ENCODE results near the gene ST6GAL1.
A peak's percentile ranks its signal among the peaks of the same experiment; 100 is the strongest.

The ST6GAL1 gene

DNA sequence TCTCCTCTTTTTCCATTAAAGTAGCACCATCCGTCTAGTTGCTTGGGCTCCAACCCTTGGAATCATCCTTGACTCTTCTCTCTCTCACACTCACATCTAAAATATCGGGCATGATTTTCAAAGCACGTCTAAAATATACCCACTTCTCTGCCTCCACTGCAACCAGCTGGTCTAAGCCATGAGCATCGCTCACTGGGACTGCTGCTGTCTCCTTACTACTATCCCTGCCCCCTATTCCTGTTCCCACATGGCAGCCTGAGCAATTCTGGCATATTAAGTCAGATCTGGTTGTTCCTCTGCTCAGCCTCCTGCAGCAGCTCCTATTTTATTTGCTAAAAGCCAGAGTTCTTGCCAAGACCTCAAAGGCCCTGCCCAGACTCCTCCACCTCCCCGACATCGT is 53.7 kb downstream of the ST6GAL1 start:
- peak overlapping the region in 1 of 2 donors; percentile 29 for H3K27ac ChIP-seq
- no peaks in the 10 kb centered on the region for H3K27me3 ChIP-seq
- peaks cover 0 to 29% (median 7%) of the 10 kb centered on the region in 4 donors for H3K4me1 ChIP-seq
- no peak overlapping the region for H3K4me3 ChIP-seq
- H3K9me3 ChIP-seq = no peaks in the 10 kb centered on the region
- H3K36me3 ChIP-seq = peaks cover 0 to 13% (median 5%) of the 10 kb centered on the region in 3 donors
- DNase-seq = no peak
- intact Hi-C loops (cut with DNase I; ENCODE audit: low total_unique reads) = no loop called here
- TF ChIP-seq CTCF (IDR thresholded peaks at IDR 0.05) = no peak

GRCh38 chr3:186985661-186986364 is 55.5 kb downstream of the ST6GAL1 start:
- no peak for DNase-seq
- no peak for TF ChIP-seq CTCF (IDR thresholded peaks at IDR 0.05)
- H3K4me1 ChIP-seq = peaks cover 0 to 29% (median 7%) of the 10 kb centered on the region in 4 donors
- H3K27ac ChIP-seq = peak overlapping the region; percentile 29 to 32
- H3K27me3 ChIP-seq = no peaks in the 10 kb centered on the region
- intact Hi-C loops (cut with DNase I; ENCODE audit: low total_unique reads) = no loop called here
- H3K4me3 ChIP-seq = no peak overlapping the region
- H3K36me3 ChIP-seq = peaks cover 0 to 13% (median 0%) of the 10 kb centered on the region in 3 donors
- H3K9me3 ChIP-seq = no peaks in the 10 kb centered on the region

DNA sequence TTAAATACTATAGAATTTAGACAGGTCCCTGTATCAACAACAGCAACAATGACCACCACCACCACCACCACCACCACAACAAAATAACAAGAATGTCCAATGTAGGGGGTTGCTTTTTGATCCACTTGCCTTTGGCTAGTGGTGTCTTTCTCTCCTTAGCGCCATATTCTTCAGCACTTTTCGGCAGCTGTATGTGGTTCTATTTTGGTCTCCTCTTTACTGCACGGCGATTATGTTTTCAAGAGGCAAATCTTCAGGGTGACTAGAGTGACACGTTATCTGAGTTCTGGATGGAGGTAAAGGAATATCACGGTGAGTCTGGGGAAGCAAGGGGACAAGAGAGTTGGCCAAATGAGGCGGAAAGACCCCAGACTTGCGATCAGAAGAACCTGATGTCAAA is 56.1 kb downstream of the ST6GAL1 start:
- no peak overlapping the region for H3K4me3 ChIP-seq
- TF ChIP-seq CTCF (IDR thresholded peaks at IDR 0.05) = no peak
- H3K27ac ChIP-seq = peak overlapping the region; percentile 29 to 32
- no peaks in the 10 kb centered on the region for H3K9me3 ChIP-seq
- no peaks in the 10 kb centered on the region for H3K27me3 ChIP-seq
- DNase-seq = no peak
- intact Hi-C loops (cut with DNase I; ENCODE audit: low total_unique reads) = no loop called here
- H3K36me3 ChIP-seq = peaks cover 0 to 13% (median 0%) of the 10 kb centered on the region in 3 donors
- H3K4me1 ChIP-seq = peaks cover 0 to 29% (median 7%) of the 10 kb centered on the region in 4 donors

DNA sequence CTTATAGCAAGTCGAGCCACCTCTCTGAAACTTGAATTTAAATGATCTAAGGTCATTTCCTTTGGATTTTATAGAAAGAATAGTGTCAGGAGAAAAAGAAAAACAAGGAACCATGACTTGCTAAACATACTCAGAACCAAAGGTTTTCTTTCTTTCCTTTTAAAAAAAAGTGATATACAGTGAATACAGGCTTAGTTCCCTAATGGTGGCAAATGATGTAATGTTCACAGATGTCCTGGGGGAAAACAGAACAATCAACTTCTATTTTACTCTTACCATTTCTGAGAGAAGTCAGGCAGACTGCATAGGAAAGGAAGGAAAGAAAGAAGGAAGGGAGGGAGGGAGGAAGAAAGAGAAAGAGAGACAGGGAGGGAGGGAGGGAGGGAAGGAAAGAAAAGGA is 56.5 kb downstream of the ST6GAL1 start:
- no peaks in the 10 kb centered on the region for H3K9me3 ChIP-seq
- intact Hi-C loops (cut with DNase I; ENCODE audit: low total_unique reads) = no loop called here
- H3K36me3 ChIP-seq = peaks cover 0 to 10% (median 0%) of the 10 kb centered on the region in 3 donors
- DNase-seq = no peak
- peak overlapping the region in 1 of 2 donors; percentile 29 for H3K27ac ChIP-seq
- H3K4me1 ChIP-seq = peaks cover 0 to 29% (median 7%) of the 10 kb centered on the region in 4 donors
- TF ChIP-seq CTCF (IDR thresholded peaks at IDR 0.05) = no peak
- H3K27me3 ChIP-seq = no peaks in the 10 kb centered on the region
- H3K4me3 ChIP-seq = no peak overlapping the region

DNA sequence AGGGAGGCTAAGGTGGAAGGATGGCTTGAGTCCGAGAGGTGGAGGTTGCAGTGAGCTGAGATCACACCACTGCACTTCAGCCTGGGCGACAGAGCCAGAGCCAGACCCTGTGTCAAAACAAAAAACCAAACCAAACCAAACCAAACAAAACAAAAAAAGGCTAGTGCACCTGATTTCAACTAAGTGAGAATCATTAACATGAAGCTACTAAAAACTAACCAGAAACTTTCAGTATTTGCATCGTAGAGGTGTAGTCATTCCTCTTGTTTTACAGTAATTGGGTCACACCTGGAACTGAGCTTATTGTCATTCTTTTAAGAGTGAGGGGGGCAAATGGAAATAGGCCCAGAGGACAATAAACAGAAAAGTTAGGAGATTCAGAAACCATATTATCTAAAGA is 58.5 kb downstream of the ST6GAL1 start:
- H3K27ac ChIP-seq = no peak overlapping the region
- H3K27me3 ChIP-seq = no peaks in the 10 kb centered on the region
- no peak overlapping the region for H3K4me3 ChIP-seq
- DNase-seq = no peak
- TF ChIP-seq CTCF (IDR thresholded peaks at IDR 0.05) = no peak
- no peaks in the 10 kb centered on the region for H3K9me3 ChIP-seq
- no peaks in the 10 kb centered on the region for H3K36me3 ChIP-seq
- peaks cover 0 to 22% (median 4%) of the 10 kb centered on the region in 4 donors for H3K4me1 ChIP-seq
- intact Hi-C loops (cut with DNase I; ENCODE audit: low total_unique reads) = no loop called here

All from tibial artery (tissue), 4 donors.